ENCODE measurements around the gene DEFB118.
"Not testable (repeated sequence)": the region's sequence is repeated elsewhere in the genome, so short reads cannot be mapped to it uniquely, and the experiment has no call there.

Gene DEFB118

GRCh38 chr20:31368301-31368700 lies at the start of gene DEFB118:
DEFB118 (plus strand) TSS chr20:31368601; CDS start chr20:31368651, 50 bp downstream.
- DNase-seq (ENCODE audit: low read depth in 2 of 2): no peak

- no peak for DNase-seq (ENCODE audit: low read depth in 2 of 2)
Measured at GRCh38 chr20:31322504-31322903, 45.9 kb upstream of the DEFB118 start.

GRCh38 chr20:31330893-31331292 lies 37.5 kb upstream of the DEFB118 start:
- no peak for DNase-seq (ENCODE audit: low read depth in 2 of 2)

GRCh38 chr20:31341470-31341869 lies 26.9 kb upstream of the DEFB118 start:
- DNase-seq (ENCODE audit: low read depth in 2 of 2): no peak

- no peak for DNase-seq (ENCODE audit: low read depth in 2 of 2)
Measured at GRCh38 chr20:31355981-31356380, 12.4 kb upstream of the DEFB118 start.

- DNase-seq (ENCODE audit: low read depth in 2 of 2): no peak
Measured at GRCh38 chr20:31363295-31363694, 5.1 kb upstream of the DEFB118 start.

GRCh38 chr20:31364272-31364671 lies 4.1 kb upstream of the DEFB118 start:
- not testable (repeated sequence) for DNase-seq (ENCODE audit: low read depth in 2 of 2)

- DNase-seq (ENCODE audit: low read depth in 2 of 2): no peak
Measured at GRCh38 chr20:31374346-31374745, 5.9 kb downstream of the DEFB118 start.

GRCh38 chr20:31390490-31390889 lies 22.1 kb downstream of the DEFB118 start, which contains the start of gene DEFB119:
DEFB119 (minus strand) TSS chr20:31390590; CDS start chr20:31390483, 107 bp downstream.
- DNase-seq (ENCODE audit: low read depth in 2 of 2): no peak

- DNase-seq (ENCODE audit: low read depth in 2 of 2): no peak
Measured at GRCh38 chr20:31392836-31393235, 24.4 kb downstream of the DEFB118 start.

GRCh38 chr20:31394900-31395299 lies 26.5 kb downstream of the DEFB118 start:
- DNase-seq (ENCODE audit: low read depth in 2 of 2): no peak

GRCh38 chr20:31403886-31404285 lies 35.5 kb downstream of the DEFB118 start:
- no peak for DNase-seq (ENCODE audit: low read depth in 2 of 2)

GRCh38 chr20:31406115-31406514 lies 37.7 kb downstream of the DEFB118 start, which contains the start of gene DEFB121:
DEFB121 (minus strand) TSS chr20:31406215; CDS start chr20:31406152, 63 bp downstream.
- no peak for DNase-seq (ENCODE audit: low read depth in 2 of 2)

GRCh38 chr20:31410011-31410410 lies 41.6 kb downstream of the DEFB118 start:
- DNase-seq (ENCODE audit: low read depth in 2 of 2): no peak

- DNase-seq (ENCODE audit: low read depth in 2 of 2): no peak
Measured at GRCh38 chr20:31414381-31414780, 46.0 kb downstream of the DEFB118 start.

- DNase-seq (ENCODE audit: low read depth in 2 of 2): no peak
Measured at GRCh38 chr20:31415653-31416052, 47.3 kb downstream of the DEFB118 start.

GRCh38 chr20:31418307-31418706 lies 49.9 kb downstream of the DEFB118 start:
- no peak for DNase-seq (ENCODE audit: low read depth in 2 of 2)
